ENCODE results near the gene UVSSA. TPM values are rescaled to one million over a fixed set of nuclear protein-coding genes. Genes with fewer than 3 reads are reported as not detected.

UVSSA gene
- total RNA-seq, 3 donors from 2014 or later, result 13.9 to 22.9 (median 14.3) TPM

GRCh38 chr4:1415681-1415981 lies 68.6 kb downstream of the UVSSA start:
- DNase-seq (ENCODE audit: low spot score in 2 of 2), result no peak
- intact Hi-C loops (cut with DNase I; ENCODE audit: low total_unique reads), result no loop called here

DNA sequence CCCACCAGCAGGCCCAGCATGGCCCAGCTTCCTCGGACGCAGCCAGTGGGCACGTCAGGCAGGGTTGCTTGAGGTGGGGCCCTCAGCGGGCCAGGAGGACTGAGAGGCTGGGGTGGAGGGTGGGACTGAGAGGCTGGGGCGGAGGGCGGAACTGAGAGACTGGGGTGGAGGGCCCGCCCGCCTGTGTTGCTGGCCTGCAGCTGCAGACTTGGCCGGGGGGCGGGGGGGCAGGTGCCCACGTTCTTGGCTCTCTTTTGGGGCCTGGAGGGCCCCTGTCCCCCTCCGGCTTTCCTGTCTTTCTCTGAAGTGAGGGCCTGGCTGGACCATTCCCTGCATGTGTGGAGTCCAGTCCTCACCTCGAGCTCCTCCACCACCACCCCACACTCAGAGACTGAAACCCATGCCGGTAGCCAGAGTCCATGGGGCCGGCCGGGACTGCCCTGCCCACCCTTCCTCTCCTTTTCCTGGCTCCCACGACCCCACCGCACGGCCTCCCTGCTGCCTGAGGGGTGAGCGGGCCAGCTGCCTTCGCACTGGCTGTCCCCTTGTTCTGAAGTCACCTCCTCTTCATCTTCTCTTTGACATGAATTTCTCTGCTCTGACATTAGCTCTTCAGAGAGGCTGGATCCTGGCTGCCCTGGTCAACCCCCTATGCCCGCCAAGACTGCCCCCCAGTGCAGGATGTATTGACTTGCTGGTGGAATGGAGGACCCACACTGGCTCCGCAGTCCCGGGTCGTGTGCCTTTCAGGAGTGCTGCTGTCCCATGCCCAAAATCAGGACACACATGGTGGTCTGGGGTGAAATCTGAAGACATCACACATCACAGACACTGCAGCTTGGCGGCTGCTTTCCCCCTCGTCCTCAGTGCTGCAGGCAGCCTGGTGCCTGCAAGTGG lies 69.3 kb downstream of the UVSSA start:
- TF ChIP-seq CTCF (IDR thresholded peaks at IDR 0.05) (no peak), POLR2AphosphoS5 (IDR thresholded peaks at IDR 0.05) (no peak), POLR2A (IDR thresholded peaks at IDR 0.05) (no peak)
- intact Hi-C loops (cut with DNase I; ENCODE audit: low total_unique reads), result no loop called here
- Histone ChIP-seq H3K4me3 (no peak overlapping the region), H3K4me1 (no peaks in the 10 kb centered on the region), H3K36me3 (no peaks in the 10 kb centered on the region), H3K27ac (no peak overlapping the region), H3K9me3 (no peaks in the 10 kb centered on the region), H3K27me3 (peaks cover 0 to 83% of the 10 kb centered on the region in 2 donors)
- DNase-seq (ENCODE audit: low spot score in 2 of 2), result no peak

More at GRCh38 chr4:1415681-1415981, 68.6 kb downstream of the UVSSA start:
- peaks cover 0 to 90% of the 10 kb centered on the region in 2 donors for H3K27me3 ChIP-seq
- TF ChIP-seq CTCF (IDR thresholded peaks at IDR 0.05), result no peak
- no peak for TF ChIP-seq POLR2A (IDR thresholded peaks at IDR 0.05)
- TF ChIP-seq POLR2AphosphoS5 (IDR thresholded peaks at IDR 0.05), result no peak
- no peaks in the 10 kb centered on the region for H3K4me1 ChIP-seq
- H3K27ac ChIP-seq, result no peak overlapping the region
- H3K36me3 ChIP-seq, result no peaks in the 10 kb centered on the region
- no peak overlapping the region for H3K4me3 ChIP-seq
- H3K9me3 ChIP-seq, result no peaks in the 10 kb centered on the region

- Histone ChIP-seq H3K4me1 (no peaks in the 10 kb centered on the region), H3K4me3 (no peak overlapping the region), H3K27me3 (peaks cover 0 to 77% of the 10 kb centered on the region in 2 donors), H3K9me3 (no peaks in the 10 kb centered on the region), H3K27ac (no peak overlapping the region), H3K36me3 (no peaks in the 10 kb centered on the region)
- peak in 1 of 2 donors; percentile 34 for DNase-seq (ENCODE audit: low spot score in 2 of 2)
- TF ChIP-seq POLR2A (IDR thresholded peaks at IDR 0.05), result no peak
- intact Hi-C loops (cut with DNase I; ENCODE audit: low total_unique reads), result no loop called here
These were observed 69.9 kb downstream of the UVSSA start for GRCh38 chr4:1416948-1417260.

DNA sequence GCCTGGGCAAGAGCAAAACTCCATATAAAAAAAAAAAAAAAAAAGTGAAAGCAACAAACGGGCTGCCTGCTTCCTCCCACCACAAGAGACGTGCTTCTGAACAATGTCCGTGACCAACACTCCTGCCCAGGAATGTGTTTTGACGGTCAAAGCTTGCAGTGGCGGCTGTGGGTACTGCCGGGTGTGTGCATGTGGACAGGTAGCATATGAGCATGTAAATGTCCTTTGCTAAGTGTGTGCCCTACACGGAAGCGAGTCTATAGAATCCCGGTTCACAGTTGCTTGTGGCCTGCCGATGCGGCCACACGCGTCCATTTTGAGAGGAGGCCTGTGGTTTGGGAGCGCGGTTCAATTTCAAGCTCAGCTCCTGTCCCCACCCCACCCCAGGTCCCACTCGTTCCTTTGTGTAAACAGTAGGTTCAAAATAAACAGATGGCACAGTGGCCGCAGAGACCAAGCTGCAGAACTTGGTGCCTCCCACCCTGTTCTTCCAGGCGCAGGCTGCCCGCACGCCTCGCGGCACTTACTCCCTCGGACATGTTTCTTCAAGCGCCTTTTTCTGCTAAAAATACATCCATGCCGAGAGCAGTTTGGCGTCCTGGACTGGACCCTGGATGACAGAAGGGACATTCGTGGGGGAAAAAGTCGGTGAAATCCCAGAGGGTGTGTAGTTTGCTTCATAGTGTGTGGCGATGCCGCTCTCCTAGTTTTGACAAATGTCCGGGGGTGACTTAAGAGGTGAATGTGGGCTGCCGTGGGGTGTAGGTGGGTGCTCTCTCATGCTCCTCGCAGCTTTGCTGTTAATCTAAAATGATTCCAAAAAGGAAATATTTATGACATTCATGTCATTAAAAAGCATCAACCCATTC lies 70.7 kb downstream of the UVSSA start:
- peak in 1 of 2 donors; percentile 40 for DNase-seq (ENCODE audit: low spot score in 2 of 2)
- H3K27me3 ChIP-seq, result peaks cover 0 to 77% of the 10 kb centered on the region in 2 donors
- H3K4me1 ChIP-seq, result no peaks in the 10 kb centered on the region
- H3K27ac ChIP-seq, result no peak overlapping the region
- intact Hi-C loops (cut with DNase I; ENCODE audit: low total_unique reads), result no loop called here
- no peak overlapping the region for H3K4me3 ChIP-seq
- H3K9me3 ChIP-seq, result no peaks in the 10 kb centered on the region
- TF ChIP-seq CTCF (IDR thresholded peaks at IDR 0.05) (no peak), POLR2A (IDR thresholded peaks at IDR 0.05) (no peak), POLR2AphosphoS5 (IDR thresholded peaks at IDR 0.05) (no peak)
- no peaks in the 10 kb centered on the region for H3K36me3 ChIP-seq

- no peak overlapping the region for H3K4me3 ChIP-seq
- no peaks in the 10 kb centered on the region for H3K36me3 ChIP-seq
- peak in 1 of 2 donors; percentile 37 for DNase-seq (ENCODE audit: low spot score in 2 of 2)
- TF ChIP-seq POLR2AphosphoS5 (IDR thresholded peaks at IDR 0.05) (no peak), CTCF (IDR thresholded peaks at IDR 0.05) (no peak), POLR2A (IDR thresholded peaks at IDR 0.05) (no peak)
- H3K4me1 ChIP-seq, result no peaks in the 10 kb centered on the region
- no peak overlapping the region for H3K27ac ChIP-seq
- H3K9me3 ChIP-seq, result peaks cover 0 to under 1% of the 10 kb centered on the region in 2 donors
- H3K27me3 ChIP-seq, result peaks cover 0 to 69% of the 10 kb centered on the region in 2 donors
- intact Hi-C loops (cut with DNase I; ENCODE audit: low total_unique reads), result no loop called here
These were observed 71.7 kb downstream of the UVSSA start for GRCh38 chr4:1418494-1419285.

Data from breast epithelium (tissue), 4 donors.